Thyroid gland (tissue), 4 donors: ENCODE data around the gene SUGP2. TPM values are rescaled to one million over a fixed set of nuclear protein-coding genes. Genes with fewer than 3 reads are reported as not detected.

Source experiments
- DNase-seq, 2 donors: peaks; one replicate each; pipeline ENCODE4 v3.0.0-alpha.2; 2019
- H3K27ac ChIP-seq, 3 donors: fragments of 200-600 bp; sonication (generic); 1 replicate in 2 of 3; 2 replicates in 1 of 3; pipeline ENCODE4 v1.5.1; 2016 to 2019; ENCODE audit warnings: mild to moderate bottlenecking in 1 of 3, moderate library complexity in 1 of 3
- H3K27me3 ChIP-seq: fragments of 200-600 bp; sonication (generic); one replicate; pipeline ENCODE4 v1.5.1; 2019
- H3K36me3 ChIP-seq, 2 donors: fragments of 200-600 bp; sonication (generic); one replicate each; pipeline ENCODE4 v1.5.1; 2016 to 2019
- H3K4me1 ChIP-seq, 2 donors: fragments of 200-600 bp; sonication (generic); one replicate each; pipeline ENCODE4 v1.5.1; 2017 to 2019
- H3K4me3 ChIP-seq, 3 donors: fragments of 200-600 bp; sonication (generic); replicated peaks in 1 of 3; 1 replicate in 2 of 3; 2 replicates in 1 of 3; pipeline ENCODE4 v1.5.1; 2016; ENCODE audit warnings: mild to moderate bottlenecking in 1 of 3
- H3K9me3 ChIP-seq: fragments of 200-600 bp; sonication (generic); one replicate; pipeline ENCODE4 v1.5.1; 2017
- POLR2A ChIP-seq, 2 donors: fragments of 450-650 bp; IDR thresholded peaks; one replicate each; pipeline ENCODE4 v1.6.1; 2017; ENCODE audit warnings: antibody characterized with exemption in 2 of 2, mild to moderate bottlenecking in 2 of 2, moderate library complexity in 1 of 2
- WGBS, 2 donors: methylation state at CpG; one replicate each; pipeline ENCODE4 v1.1.5; 2017; 5-methylcytosine and 5-hydroxymethylcytosine counted together
- intact Hi-C: fragments of 100-400 bp; cut with DNase I; formaldehyde crosslinking; loops from one replicate; pipeline ENCODE4 v1.15.1; 2023
- total RNA-seq, 4 donors: library from RNA; depleted of rRNA; stranded (reverse); fragments of >200 nt; gene quantifications; one replicate each; pipeline ENCODE4 v1.2.3, GENCODE V29; 2016
- TF ChIP-seq, protein P1 (sequence below), 6 experiments: fragments of 200-600 bp in 3 of 6; fragments of 450-650 bp in 3 of 6; sonication (generic) in 3 of 6; IDR thresholded peaks; one replicate each; pipeline ENCODE4 v1.5.1; 2016 to 2019; ENCODE audit warnings: antibody characterized with exemption in 6 of 6, mild to moderate bottlenecking in 2 of 6, inconsistent platforms in 1 of 6, moderate library complexity in 1 of 6

SUGP2 gene
- total RNA-seq, 4 donors from 2014 or later, result 70.3 to 93.5 (median 82.2) TPM

DNA sequence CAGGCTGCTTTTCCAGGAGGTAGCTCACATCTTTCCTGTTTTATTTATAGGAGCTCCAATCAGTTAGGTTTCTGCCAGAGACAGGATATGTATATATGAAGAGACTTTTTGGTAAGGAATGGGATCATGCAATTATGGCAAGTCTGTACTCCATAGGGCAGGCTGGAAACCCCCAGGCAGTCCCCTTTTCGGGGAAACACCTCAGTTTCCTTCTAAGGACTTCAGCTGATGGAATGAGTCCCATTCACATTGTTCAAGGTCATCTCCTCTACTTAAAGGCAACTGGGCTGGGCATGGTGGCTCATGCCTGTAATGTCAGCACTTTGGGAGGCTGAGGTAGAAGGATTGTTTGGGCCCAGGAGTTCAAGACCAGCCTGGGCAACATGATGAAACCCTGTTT, 19.6 kb upstream of the SUGP2 start:
- intact Hi-C loops, result no loop called here

GRCh38 chr19:19051478-19052213, 18.3 kb upstream of the SUGP2 start:
- H3K9me3 ChIP-seq, result no peaks in the 10 kb centered on the region
- peaks cover 29 to 31% of the 10 kb centered on the region in 2 donors for H3K36me3 ChIP-seq
- H3K4me1 ChIP-seq, result no peaks in the 10 kb centered on the region
- H3K4me3 ChIP-seq, result no peak overlapping the region
- no peak overlapping the region for H3K27ac ChIP-seq
- 89 to 90% methylated on average over 13 to 18 of the region's 20 CpGs for WGBS, 2 donors
- TF ChIP-seq, protein P1, sequence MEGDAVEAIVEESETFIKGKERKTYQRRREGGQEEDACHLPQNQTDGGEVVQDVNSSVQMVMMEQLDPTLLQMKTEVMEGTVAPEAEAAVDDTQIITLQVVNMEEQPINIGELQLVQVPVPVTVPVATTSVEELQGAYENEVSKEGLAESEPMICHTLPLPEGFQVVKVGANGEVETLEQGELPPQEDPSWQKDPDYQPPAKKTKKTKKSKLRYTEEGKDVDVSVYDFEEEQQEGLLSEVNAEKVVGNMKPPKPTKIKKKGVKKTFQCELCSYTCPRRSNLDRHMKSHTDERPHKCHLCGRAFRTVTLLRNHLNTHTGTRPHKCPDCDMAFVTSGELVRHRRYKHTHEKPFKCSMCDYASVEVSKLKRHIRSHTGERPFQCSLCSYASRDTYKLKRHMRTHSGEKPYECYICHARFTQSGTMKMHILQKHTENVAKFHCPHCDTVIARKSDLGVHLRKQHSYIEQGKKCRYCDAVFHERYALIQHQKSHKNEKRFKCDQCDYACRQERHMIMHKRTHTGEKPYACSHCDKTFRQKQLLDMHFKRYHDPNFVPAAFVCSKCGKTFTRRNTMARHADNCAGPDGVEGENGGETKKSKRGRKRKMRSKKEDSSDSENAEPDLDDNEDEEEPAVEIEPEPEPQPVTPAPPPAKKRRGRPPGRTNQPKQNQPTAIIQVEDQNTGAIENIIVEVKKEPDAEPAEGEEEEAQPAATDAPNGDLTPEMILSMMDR (IDR thresholded peaks at IDR 0.05), result no peak
- no peak for TF ChIP-seq POLR2A (IDR thresholded peaks at IDR 0.05)
- intact Hi-C loops, result no loop called here
- H3K27me3 ChIP-seq, result no peaks in the 10 kb centered on the region
- no peak for DNase-seq

More for the DNA sequence above, 19.6 kb upstream of the SUGP2 start:
- no peak for DNase-seq
- H3K27me3 ChIP-seq, result no peaks in the 10 kb centered on the region
- peaks cover 29 to 37% of the 10 kb centered on the region in 2 donors for H3K36me3 ChIP-seq
- TF ChIP-seq POLR2A (IDR thresholded peaks at IDR 0.05), result no peak
- TF ChIP-seq, protein P1 (IDR thresholded peaks at IDR 0.05), result no peak
- H3K27ac ChIP-seq, result no peak overlapping the region
- no peaks in the 10 kb centered on the region for H3K9me3 ChIP-seq
- no peak overlapping the region for H3K4me3 ChIP-seq
- 86 to 100% methylated on average over 1 of the region's 1 CpG for WGBS, 2 donors
- H3K4me1 ChIP-seq, result no peaks in the 10 kb centered on the region

GRCh38 chr19:19050731-19051130, 17.4 kb upstream of the SUGP2 start:
- DNase-seq, result no peak
- intact Hi-C loops, result no loop called here
- no peak overlapping the region for H3K27ac ChIP-seq
- no peak overlapping the region for H3K4me3 ChIP-seq
- H3K9me3 ChIP-seq, result no peaks in the 10 kb centered on the region
- WGBS, 2 donors, result 92 to 97% methylated on average over 2 of the region's 2 CpGs
- TF ChIP-seq, protein P1 (IDR thresholded peaks at IDR 0.05), result no peak
- TF ChIP-seq POLR2A (IDR thresholded peaks at IDR 0.05), result no peak
- no peaks in the 10 kb centered on the region for H3K4me1 ChIP-seq
- H3K36me3 ChIP-seq, result peaks cover 29% of the 10 kb centered on the region in 2 donors
- H3K27me3 ChIP-seq, result no peaks in the 10 kb centered on the region

- 94 to 96% methylated on average over 4 of the region's 4 CpGs for WGBS, 2 donors
- intact Hi-C loops, result no loop called here
These were observed 16.8 kb upstream of the SUGP2 start for GRCh38 chr19:19050104-19050503.

DNA sequence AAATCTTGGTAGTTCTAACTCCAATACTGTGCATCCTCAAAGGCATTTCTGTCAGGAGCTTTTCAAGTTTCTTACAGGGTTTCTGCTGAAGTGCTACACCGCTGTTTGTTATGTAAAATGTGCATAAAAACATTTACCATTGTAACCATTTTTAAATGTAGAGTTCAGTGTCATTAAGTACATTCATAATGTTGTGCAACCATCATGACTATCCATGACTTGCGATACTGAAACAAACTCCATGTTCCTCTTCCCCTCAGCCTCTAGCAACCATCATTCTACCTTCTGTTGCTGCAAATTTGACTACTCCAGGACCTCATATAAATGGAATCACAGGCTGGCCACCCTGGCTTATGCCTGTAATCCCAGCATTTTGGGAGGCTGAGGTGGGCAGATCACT, 16.1 kb upstream of the SUGP2 start:
- no peak overlapping the region for H3K4me3 ChIP-seq
- no peaks in the 10 kb centered on the region for H3K27me3 ChIP-seq
- 98 to 99% methylated on average over 2 of the region's 2 CpGs for WGBS, 2 donors
- no peaks in the 10 kb centered on the region for H3K9me3 ChIP-seq
- intact Hi-C loops, result no loop called here
- TF ChIP-seq, protein P1 (IDR thresholded peaks at IDR 0.05), result no peak
- TF ChIP-seq POLR2A (IDR thresholded peaks at IDR 0.05), result no peak
- no peaks in the 10 kb centered on the region for H3K4me1 ChIP-seq
- DNase-seq, result no peak
- peaks cover 16 to 21% of the 10 kb centered on the region in 2 donors for H3K36me3 ChIP-seq
- no peak overlapping the region for H3K27ac ChIP-seq

More at GRCh38 chr19:19050104-19050503, 16.8 kb upstream of the SUGP2 start:
- H3K4me1 ChIP-seq, result no peaks in the 10 kb centered on the region
- H3K36me3 ChIP-seq, result peaks cover 23 to 24% of the 10 kb centered on the region in 2 donors
- TF ChIP-seq POLR2A (IDR thresholded peaks at IDR 0.05), result no peak
- TF ChIP-seq, protein P1 (IDR thresholded peaks at IDR 0.05), result no peak
- no peaks in the 10 kb centered on the region for H3K27me3 ChIP-seq
- no peak overlapping the region for H3K27ac ChIP-seq
- DNase-seq, result no peak
- H3K4me3 ChIP-seq, result no peak overlapping the region
- no peaks in the 10 kb centered on the region for H3K9me3 ChIP-seq
